HCT116 (cell line): Measurements from ENCODE around the gene TUBB1.

Experiments
- EGR1 ChIP-seq: IDR thresholded peaks from 2 replicates; pipeline ENCODE4 v1.6.1; 2012; ENCODE audit warnings: low read depth
- EZH2phosphoT487 ChIP-seq: fragments of 200-600 bp; IDR thresholded peaks from 2 replicates; pipeline ENCODE4 v1.6.1; 2018; ENCODE audit warnings: antibody characterized with exemption, borderline replicate concordance
- POLR2A ChIP-seq: IDR thresholded peaks from 2 replicates; pipeline ENCODE4 v1.7.0; 2011; ENCODE audit warnings: borderline replicate concordance; ENCODE audit not compliant: insufficient read depth, insufficient read length; ENCODE audit errors: extremely low read depth
- POLR2AphosphoS5 ChIP-seq: IDR thresholded peaks from 2 replicates; pipeline ENCODE4 v1.6.1; 2011; ENCODE audit warnings: mild to moderate bottlenecking, low read depth, low read length, moderate library complexity
- RAD21 ChIP-seq: IDR thresholded peaks from 2 replicates; pipeline ENCODE4 v1.6.1; 2012; ENCODE audit warnings: low read depth, mild to moderate bottlenecking
- SP1 ChIP-seq: IDR thresholded peaks from 2 replicates; pipeline ENCODE4 v1.6.1; 2012; ENCODE audit warnings: low read depth
- SRF ChIP-seq: IDR thresholded peaks from 2 replicates; pipeline ENCODE4 v1.6.1; 2012; ENCODE audit warnings: low read depth
- ZNF274 ChIP-seq: fragments of 200-500 bp; sonication (Bioruptor generic); IDR thresholded peaks from 2 replicates; pipeline ENCODE4 v1.6.1; 2014; ENCODE audit warnings: mild to moderate bottlenecking, low read depth, low read length, inconsistent platforms
- TF ChIP-seq, protein P1 (sequence below), 3 experiments: fragments of 200-600 bp in 1 of 3; sonication (generic) in 1 of 3; IDR thresholded peaks in 2 of 3; conservative IDR thresholded peaks in 1 of 3; 2 replicates each; pipeline ENCODE4 v1.5.1; 2012 to 2017; ENCODE audit warnings: low read depth in 2 of 3, low read length in 2 of 3, antibody characterized with exemption in 1 of 3, borderline replicate concordance in 1 of 3, control low read depth in 1 of 3, mild to moderate bottlenecking in 1 of 3, mixed read lengths in 1 of 3, mixed run types in 1 of 3, moderate library complexity in 1 of 3; ENCODE audit not compliant: insufficient read depth in 1 of 3
- TF ChIP-seq, protein P2 (sequence below): IDR thresholded peaks from 2 replicates; pipeline ENCODE4 v1.6.1; 2012; ENCODE audit warnings: low read depth
- TF ChIP-seq, protein P3 (sequence below): IDR thresholded peaks from 2 replicates; pipeline ENCODE4 v1.6.1; 2011; ENCODE audit warnings: mild to moderate bottlenecking, low read length, moderate library complexity; ENCODE audit not compliant: insufficient replicate concordance; ENCODE audit errors: extremely low read depth

DNA sequence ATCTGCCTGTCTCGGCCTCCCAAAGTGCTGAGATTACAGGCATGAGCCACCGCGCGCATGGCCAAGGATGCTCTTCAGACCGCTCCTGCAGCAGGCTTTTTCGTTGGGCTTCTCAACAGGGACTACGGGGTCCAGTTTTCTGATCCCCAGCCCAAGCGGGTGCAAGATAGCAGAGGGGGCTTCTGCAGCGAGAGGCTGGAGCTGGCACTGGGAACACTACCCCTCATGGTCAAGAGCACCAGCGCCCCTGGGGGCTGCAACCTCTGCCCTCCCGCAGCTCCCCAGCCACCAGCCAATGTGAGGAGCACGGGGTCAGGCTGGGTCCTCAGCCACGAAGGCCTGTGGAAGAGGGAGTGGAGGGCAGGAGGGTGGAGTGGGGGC lies 18.2 kb upstream of the TUBB1 start:
- TF ChIP-seq, protein P1, sequence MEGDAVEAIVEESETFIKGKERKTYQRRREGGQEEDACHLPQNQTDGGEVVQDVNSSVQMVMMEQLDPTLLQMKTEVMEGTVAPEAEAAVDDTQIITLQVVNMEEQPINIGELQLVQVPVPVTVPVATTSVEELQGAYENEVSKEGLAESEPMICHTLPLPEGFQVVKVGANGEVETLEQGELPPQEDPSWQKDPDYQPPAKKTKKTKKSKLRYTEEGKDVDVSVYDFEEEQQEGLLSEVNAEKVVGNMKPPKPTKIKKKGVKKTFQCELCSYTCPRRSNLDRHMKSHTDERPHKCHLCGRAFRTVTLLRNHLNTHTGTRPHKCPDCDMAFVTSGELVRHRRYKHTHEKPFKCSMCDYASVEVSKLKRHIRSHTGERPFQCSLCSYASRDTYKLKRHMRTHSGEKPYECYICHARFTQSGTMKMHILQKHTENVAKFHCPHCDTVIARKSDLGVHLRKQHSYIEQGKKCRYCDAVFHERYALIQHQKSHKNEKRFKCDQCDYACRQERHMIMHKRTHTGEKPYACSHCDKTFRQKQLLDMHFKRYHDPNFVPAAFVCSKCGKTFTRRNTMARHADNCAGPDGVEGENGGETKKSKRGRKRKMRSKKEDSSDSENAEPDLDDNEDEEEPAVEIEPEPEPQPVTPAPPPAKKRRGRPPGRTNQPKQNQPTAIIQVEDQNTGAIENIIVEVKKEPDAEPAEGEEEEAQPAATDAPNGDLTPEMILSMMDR (IDR thresholded peaks at IDR 0.05 in 2 of 3, conservative IDR thresholded peaks at IDR 0.05 in 1 of 3; ENCODE audit: borderline replicate concordance in 1 of 3, insufficient read depth in 1 of 3, low read depth in 2 of 3, low read length in 2 of 3), result no peak
- TF ChIP-seq, protein P2, sequence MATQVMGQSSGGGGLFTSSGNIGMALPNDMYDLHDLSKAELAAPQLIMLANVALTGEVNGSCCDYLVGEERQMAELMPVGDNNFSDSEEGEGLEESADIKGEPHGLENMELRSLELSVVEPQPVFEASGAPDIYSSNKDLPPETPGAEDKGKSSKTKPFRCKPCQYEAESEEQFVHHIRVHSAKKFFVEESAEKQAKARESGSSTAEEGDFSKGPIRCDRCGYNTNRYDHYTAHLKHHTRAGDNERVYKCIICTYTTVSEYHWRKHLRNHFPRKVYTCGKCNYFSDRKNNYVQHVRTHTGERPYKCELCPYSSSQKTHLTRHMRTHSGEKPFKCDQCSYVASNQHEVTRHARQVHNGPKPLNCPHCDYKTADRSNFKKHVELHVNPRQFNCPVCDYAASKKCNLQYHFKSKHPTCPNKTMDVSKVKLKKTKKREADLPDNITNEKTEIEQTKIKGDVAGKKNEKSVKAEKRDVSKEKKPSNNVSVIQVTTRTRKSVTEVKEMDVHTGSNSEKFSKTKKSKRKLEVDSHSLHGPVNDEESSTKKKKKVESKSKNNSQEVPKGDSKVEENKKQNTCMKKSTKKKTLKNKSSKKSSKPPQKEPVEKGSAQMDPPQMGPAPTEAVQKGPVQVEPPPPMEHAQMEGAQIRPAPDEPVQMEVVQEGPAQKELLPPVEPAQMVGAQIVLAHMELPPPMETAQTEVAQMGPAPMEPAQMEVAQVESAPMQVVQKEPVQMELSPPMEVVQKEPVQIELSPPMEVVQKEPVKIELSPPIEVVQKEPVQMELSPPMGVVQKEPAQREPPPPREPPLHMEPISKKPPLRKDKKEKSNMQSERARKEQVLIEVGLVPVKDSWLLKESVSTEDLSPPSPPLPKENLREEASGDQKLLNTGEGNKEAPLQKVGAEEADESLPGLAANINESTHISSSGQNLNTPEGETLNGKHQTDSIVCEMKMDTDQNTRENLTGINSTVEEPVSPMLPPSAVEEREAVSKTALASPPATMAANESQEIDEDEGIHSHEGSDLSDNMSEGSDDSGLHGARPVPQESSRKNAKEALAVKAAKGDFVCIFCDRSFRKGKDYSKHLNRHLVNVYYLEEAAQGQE, result no peak
- TF ChIP-seq POLR2A (no peak), EGR1 (no peak), SP1 (no peak), RAD21 (no peak), ZNF274 (no peak), POLR2AphosphoS5 (no peak), EZH2phosphoT487 (no peak), SRF (no peak)
- TF ChIP-seq, protein P3, sequence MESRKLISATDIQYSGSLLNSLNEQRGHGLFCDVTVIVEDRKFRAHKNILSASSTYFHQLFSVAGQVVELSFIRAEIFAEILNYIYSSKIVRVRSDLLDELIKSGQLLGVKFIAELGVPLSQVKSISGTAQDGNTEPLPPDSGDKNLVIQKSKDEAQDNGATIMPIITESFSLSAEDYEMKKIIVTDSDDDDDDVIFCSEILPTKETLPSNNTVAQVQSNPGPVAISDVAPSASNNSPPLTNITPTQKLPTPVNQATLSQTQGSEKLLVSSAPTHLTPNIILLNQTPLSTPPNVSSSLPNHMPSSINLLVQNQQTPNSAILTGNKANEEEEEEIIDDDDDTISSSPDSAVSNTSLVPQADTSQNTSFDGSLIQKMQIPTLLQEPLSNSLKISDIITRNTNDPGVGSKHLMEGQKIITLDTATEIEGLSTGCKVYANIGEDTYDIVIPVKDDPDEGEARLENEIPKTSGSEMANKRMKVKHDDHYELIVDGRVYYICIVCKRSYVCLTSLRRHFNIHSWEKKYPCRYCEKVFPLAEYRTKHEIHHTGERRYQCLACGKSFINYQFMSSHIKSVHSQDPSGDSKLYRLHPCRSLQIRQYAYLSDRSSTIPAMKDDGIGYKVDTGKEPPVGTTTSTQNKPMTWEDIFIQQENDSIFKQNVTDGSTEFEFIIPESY, result no peak
